Stomach (tissue), 9 donors: ENCODE results near the gene KDM2A. TPM values are rescaled to one million over a fixed set of nuclear protein-coding genes. Genes with fewer than 3 reads are reported as not detected.
A peak's percentile ranks its signal among the peaks of the same experiment; 100 is the strongest.
"Not testable (repeated sequence)": the region's sequence is repeated elsewhere in the genome, so short reads cannot be mapped to it uniquely, and the experiment has no call there.

Source experiments
- DNase-seq, 2 donors: peaks; one replicate each; pipeline versions ENCODE4 v3.0.0 to v3.0.0-alpha.2; 2013 to 2019
- H3K27ac ChIP-seq, 5 donors: fragments of 200-600 bp in 4 of 5; sonication (generic) in 4 of 5; one replicate each; pipeline ENCODE4 v1.5.1; 2013 to 2019; ENCODE audit warnings: mild to moderate bottlenecking in 1 of 5, moderate library complexity in 1 of 5
- H3K27me3 ChIP-seq, 3 donors: fragments of 200-600 bp; sonication (generic); one replicate each; pipeline ENCODE4 v1.5.1; 2017 to 2019; ENCODE audit warnings: mixed run types in 1 of 3
- H3K36me3 ChIP-seq, 4 donors: fragments of 200-600 bp; sonication (generic); 1 replicate in 3 of 4; 2 replicates in 1 of 4; pipeline ENCODE4 v1.5.1; 2016 to 2019
- H3K4me1 ChIP-seq, 4 donors: fragments of 200-600 bp; sonication (generic); one replicate each; pipeline ENCODE4 v1.5.1; 2016 to 2019
- H3K4me3 ChIP-seq, 4 donors: fragments of 200-600 bp; sonication (generic) in 3 of 4; one replicate each; pipeline ENCODE4 v1.5.1; 2016 to 2019; ENCODE audit warnings: mild to moderate bottlenecking in 1 of 4
- H3K9me3 ChIP-seq, 4 donors: fragments of 200-600 bp; sonication (generic); one replicate each; pipeline ENCODE4 v1.5.1; 2016 to 2019
- EP300 ChIP-seq: sonication (generic); formaldehyde crosslinking; IDR thresholded peaks from one replicate; pipeline ENCODE4 v1.6.1; 2017; ENCODE audit warnings: antibody characterized with exemption
- POLR2A ChIP-seq, 4 donors: fragments of 450-650 bp; IDR thresholded peaks; one replicate each; pipeline ENCODE4 v1.6.1; 2016; ENCODE audit warnings: antibody characterized with exemption in 4 of 4, control low read depth in 2 of 4, mild to moderate bottlenecking in 1 of 4, moderate library complexity in 1 of 4
- POLR2AphosphoS5 ChIP-seq, 3 donors: sonication (generic); formaldehyde crosslinking; IDR thresholded peaks; one replicate each; pipeline ENCODE4 v1.6.1; 2016; ENCODE audit warnings: antibody characterized with exemption in 3 of 3
- WGBS, 5 donors: extraction: QIAGEN DNeasy Blood & Tissue Kit in 3 of 5; methylation state at CpG; one replicate each; pipeline versions ENCODE4 v1.1.5 to v1.1.7; 2013 to 2018; 5-methylcytosine and 5-hydroxymethylcytosine counted together
- intact Hi-C: fragments of 100-400 bp; cut with DNase I; formaldehyde crosslinking; loops from one replicate; pipeline ENCODE4 v1.15.1; 2023; ENCODE audit warnings: low total_unique reads
- polyA plus RNA-seq, 3 donors: library from polyadenylated mRNA; stranded (reverse); fragments of 200-250 nt; gene quantifications; one replicate each; pipeline ENCODE4 v1.2.3, GENCODE V29; 2013
- total RNA-seq, 5 donors: library from RNA; depleted of rRNA; stranded (reverse); fragments of >200 nt; gene quantifications; one replicate each; pipeline versions ENCODE4 v1.1.0 to v1.2.3, GENCODE V29; 2014 to 2016
- TF ChIP-seq, protein P1 (sequence below), 7 experiments: fragments of 450-650 bp in 4 of 7; fragments of 200-600 bp in 3 of 7; sonication (generic) in 3 of 7; IDR thresholded peaks; one replicate each; pipeline ENCODE4 v1.5.1; 2016 to 2019; ENCODE audit warnings: antibody characterized with exemption in 7 of 7, control low read depth in 2 of 7, mild to moderate bottlenecking in 1 of 7
- donor health status: healthy with polysubstance abuse.
- donor health status: Bipolar disorder and iron deficiency.
- donor health status: healthy.

Gene KDM2A
- total and polyA plus RNA-seq, 8 donors = 15.4 to 125 (median 70.3) TPM

DNA sequence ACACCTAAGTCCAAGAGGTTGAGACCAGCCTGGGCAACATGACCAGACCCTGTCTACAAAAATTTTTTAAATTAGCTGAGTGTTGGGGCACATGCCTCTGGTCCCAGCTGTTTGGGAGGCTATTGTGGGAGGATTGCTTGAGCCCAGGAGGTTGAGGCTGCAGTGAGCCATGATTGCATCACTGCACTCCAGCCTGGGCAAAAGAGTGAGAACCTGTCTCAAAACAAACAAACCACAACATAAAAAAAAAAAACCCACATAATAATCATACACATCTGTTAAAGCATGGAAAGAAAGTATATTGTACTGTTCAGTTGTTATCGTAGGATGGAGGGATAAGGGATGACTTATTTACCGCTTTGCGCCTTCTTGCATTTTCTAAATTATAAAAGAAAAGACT, 111.3 kb downstream of the KDM2A start:
- DNase-seq = no peak
- Histone ChIP-seq H3K27me3 (no peaks in the 10 kb centered on the region), H3K36me3 (peaks cover 32 to 94% (median 73%) of the 10 kb centered on the region in 4 donors), H3K27ac (no peak overlapping the region), H3K4me1 (peaks cover 0 to 19% (median 7%) of the 10 kb centered on the region in 4 donors), H3K4me3 (no peak overlapping the region), H3K9me3 (no peaks in the 10 kb centered on the region)
- 91 to 98% (median 92%) methylated on average over 3 of the region's 3 CpGs for WGBS, 5 donors
- TF ChIP-seq, protein P1, sequence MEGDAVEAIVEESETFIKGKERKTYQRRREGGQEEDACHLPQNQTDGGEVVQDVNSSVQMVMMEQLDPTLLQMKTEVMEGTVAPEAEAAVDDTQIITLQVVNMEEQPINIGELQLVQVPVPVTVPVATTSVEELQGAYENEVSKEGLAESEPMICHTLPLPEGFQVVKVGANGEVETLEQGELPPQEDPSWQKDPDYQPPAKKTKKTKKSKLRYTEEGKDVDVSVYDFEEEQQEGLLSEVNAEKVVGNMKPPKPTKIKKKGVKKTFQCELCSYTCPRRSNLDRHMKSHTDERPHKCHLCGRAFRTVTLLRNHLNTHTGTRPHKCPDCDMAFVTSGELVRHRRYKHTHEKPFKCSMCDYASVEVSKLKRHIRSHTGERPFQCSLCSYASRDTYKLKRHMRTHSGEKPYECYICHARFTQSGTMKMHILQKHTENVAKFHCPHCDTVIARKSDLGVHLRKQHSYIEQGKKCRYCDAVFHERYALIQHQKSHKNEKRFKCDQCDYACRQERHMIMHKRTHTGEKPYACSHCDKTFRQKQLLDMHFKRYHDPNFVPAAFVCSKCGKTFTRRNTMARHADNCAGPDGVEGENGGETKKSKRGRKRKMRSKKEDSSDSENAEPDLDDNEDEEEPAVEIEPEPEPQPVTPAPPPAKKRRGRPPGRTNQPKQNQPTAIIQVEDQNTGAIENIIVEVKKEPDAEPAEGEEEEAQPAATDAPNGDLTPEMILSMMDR (IDR thresholded peaks at IDR 0.05) = no peak
- TF ChIP-seq POLR2A (IDR thresholded peaks at IDR 0.05) (no peak), POLR2AphosphoS5 (IDR thresholded peaks at IDR 0.05) (no peak), EP300 (no peak)
- intact Hi-C loops = no loop called here

DNA sequence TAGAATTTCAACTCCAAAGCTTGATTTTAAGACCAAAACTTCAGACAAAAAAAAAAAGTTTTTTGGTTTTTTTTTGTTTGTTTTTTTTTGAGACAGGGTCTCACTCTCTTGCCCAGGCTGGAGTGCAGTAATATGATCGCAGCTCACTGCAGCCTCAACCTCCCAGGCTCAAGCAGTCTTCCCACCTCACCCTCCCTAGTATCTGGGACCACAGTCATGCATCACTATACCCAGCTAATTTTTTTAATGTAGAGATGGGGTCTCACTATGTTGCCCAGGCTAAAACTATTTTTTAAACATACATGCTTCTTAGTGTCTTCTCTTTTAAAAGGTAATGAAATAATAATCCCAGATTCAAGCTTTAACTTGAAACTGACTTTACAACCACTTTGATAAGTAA, 111.8 kb downstream of the KDM2A start:
- intact Hi-C loops = no loop called here
- DNase-seq = no peak
- Histone ChIP-seq H3K27ac (no peak overlapping the region), H3K9me3 (no peaks in the 10 kb centered on the region), H3K4me3 (no peak overlapping the region), H3K27me3 (no peaks in the 10 kb centered on the region), H3K4me1 (peaks cover 0 to 20% (median 8%) of the 10 kb centered on the region in 4 donors), H3K36me3 (peaks cover 32 to 90% (median 69%) of the 10 kb centered on the region in 4 donors)
- no peak for TF ChIP-seq POLR2A (IDR thresholded peaks at IDR 0.05)
- 90 to 100% (median 100%) methylated on average over 1 of the region's 1 CpG for WGBS, 5 donors

DNA sequence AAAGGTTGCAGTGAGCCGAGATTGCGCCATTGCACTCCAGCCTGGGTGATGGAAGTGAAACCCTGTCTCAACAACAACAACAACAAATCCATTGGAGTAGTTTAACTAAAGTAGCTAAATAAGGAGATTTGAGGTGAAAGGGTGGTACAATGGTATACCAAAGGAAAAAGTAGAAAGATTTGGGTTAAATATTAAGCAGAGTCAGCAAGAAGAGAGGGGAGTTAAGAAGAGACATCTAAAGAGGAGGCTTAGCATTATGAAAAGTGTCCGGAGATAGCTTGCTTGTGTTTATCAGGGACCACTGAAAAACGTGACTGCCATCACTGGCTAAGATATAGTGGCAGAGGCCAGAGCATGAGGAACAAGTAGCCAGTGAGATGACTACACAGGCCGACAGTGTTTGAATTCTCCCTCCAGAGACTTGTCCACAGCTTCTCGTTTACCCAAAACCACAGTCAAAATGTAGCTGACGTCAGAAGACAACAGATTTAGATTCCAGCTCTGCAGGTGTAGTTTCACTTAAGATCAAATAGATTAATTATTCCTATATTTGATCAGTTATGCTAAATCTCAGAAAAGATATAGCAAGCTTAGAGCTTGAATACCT, 114.6 kb downstream of the KDM2A start:
- Histone ChIP-seq H3K4me1 (peaks cover 4 to 33% (median 17%) of the 10 kb centered on the region in 4 donors), H3K36me3 (peaks cover 23 to 64% (median 45%) of the 10 kb centered on the region in 4 donors), H3K27me3 (no peaks in the 10 kb centered on the region), H3K27ac (no peak overlapping the region), H3K4me3 (no peak overlapping the region), H3K9me3 (no peaks in the 10 kb centered on the region)
- DNase-seq = no peak
- intact Hi-C loops = no loop called here
- TF ChIP-seq POLR2AphosphoS5 (IDR thresholded peaks at IDR 0.05) (no peak), EP300 (no peak), POLR2A (IDR thresholded peaks at IDR 0.05) (no peak)
- TF ChIP-seq, protein P1 (IDR thresholded peaks at IDR 0.05) = no peak
- WGBS, 5 donors = 58 to 71% (median 61%) methylated on average over 7 of the region's 7 CpGs

DNA sequence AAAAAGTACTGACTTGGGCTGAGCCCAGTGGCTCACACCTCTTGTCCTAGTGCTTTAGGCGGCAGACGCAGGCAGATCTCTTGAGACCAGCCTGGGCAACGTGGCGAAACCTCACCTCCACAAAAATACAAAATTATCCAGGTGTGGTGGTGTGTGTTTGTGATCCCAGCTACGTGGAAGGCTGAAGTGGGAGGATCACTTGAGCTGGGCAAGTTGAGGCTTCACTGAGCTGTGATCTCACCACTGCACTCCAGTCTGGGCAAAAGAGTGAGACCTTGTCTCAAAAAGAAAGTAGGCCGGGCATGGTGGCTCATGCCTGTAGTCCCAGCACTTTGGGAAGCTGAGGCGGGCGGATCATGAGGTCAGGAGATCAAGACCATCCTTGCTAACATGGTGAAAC, 115.5 kb downstream of the KDM2A start:
- H3K9me3 ChIP-seq, DNase-seq, H3K27me3 ChIP-seq, intact Hi-C loops, H3K4me3 ChIP-seq: not testable (repeated sequence)
- peaks cover 13 to 42% (median 25%) of the 10 kb centered on the region in 4 donors for H3K4me1 ChIP-seq
- peaks cover 15 to 55% (median 36%) of the 10 kb centered on the region in 4 donors for H3K36me3 ChIP-seq
- WGBS, 5 donors = 71 to 82% (median 75%) methylated on average over 8 of the region's 8 CpGs
- H3K27ac ChIP-seq = peak overlapping the region; percentile 34 to 56 (median 41)

DNA sequence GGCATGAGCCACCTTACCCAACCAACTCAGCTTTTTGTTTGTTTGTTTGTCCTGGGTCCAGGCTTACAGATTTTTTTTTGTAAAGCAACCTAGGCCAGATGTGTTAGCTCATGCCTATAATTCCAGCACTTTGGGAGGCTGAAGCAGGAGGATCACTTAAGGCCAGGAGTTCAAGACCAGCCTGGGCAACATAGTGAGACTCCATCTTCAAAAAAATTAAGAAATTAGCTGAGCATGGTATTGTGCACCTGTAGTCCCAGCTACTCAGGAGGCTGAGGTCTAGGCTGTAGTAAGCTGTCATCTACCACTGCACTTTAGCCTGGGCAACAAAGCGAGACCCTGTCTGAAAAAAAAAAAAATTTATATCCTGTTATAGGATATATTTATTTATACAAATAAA, 118.5 kb downstream of the KDM2A start:
- Histone ChIP-seq H3K36me3 (peaks cover 0 to 25% (median 6%) of the 10 kb centered on the region in 4 donors), H3K9me3 (no peaks in the 10 kb centered on the region), H3K27me3 (no peaks in the 10 kb centered on the region), H3K4me3 (no peak overlapping the region), H3K27ac (no peak overlapping the region), H3K4me1 (peaks cover 32 to 62% (median 43%) of the 10 kb centered on the region in 4 donors)
- intact Hi-C loops = no loop called here
- TF ChIP-seq POLR2AphosphoS5 (IDR thresholded peaks at IDR 0.05) (no peak), EP300 (no peak), POLR2A (IDR thresholded peaks at IDR 0.05) (no peak)
- TF ChIP-seq, protein P1 (IDR thresholded peaks at IDR 0.05) = no peak
- 89 to 100% (median 95%) methylated on average over 1 of the region's 1 CpG for WGBS, 5 donors
- no peak for DNase-seq
